Endothelial cell of umbilical vein (primary cell): ENCODE measurements around the gene MYADML2. TPM values are rescaled to one million over a fixed set of nuclear protein-coding genes. Genes with fewer than 3 reads are reported as not detected.

Source experiments
- BruUV-seq: library from RNA; stranded (reverse); fragments of 400-500 nt; replicated peaks from 2 replicates; lab custom pipeline; 2021; lab: Mats Ljungman, UMichigan
- CTCF ChIA-PET: fragments of 300-600, 350-600 bp; sonication (Branson Sonifier 250); formaldehyde crosslinking; loops from one replicate; lab custom pipeline; 2021; ENCODE audit warnings: antibody characterized with exemption, inconsistent platforms; lab: Charles Lee
- POLR2A ChIA-PET: fragments of 300-600, 350-600 bp; sonication (Branson Sonifier 250); formaldehyde crosslinking; loops from one replicate; lab custom pipeline; 2021; ENCODE audit warnings: antibody characterized with exemption, inconsistent platforms; lab: Charles Lee
- DNase-seq: peaks from one replicate; pipeline ENCODE4 v3.0.0-alpha.2; 2011; ENCODE audit warnings: low read depth, low spot score
- FAIRE-seq: peaks from 2 replicates; lab custom pipeline; 2011; peaks lifted over from hg19 to GRCh38; lab: Jason Lieb, UNC
- H2AFZ ChIP-seq: 2 replicates; pipeline ENCODE4 v1.6.0; 2012; ENCODE audit warnings: low read depth, low read length, control low read depth, inconsistent platforms
- H3K27ac ChIP-seq: 2 replicates; pipeline ENCODE4 v1.5.1; 2011; ENCODE audit warnings: low read depth, mild to moderate bottlenecking, control low read depth, low read length, moderate library complexity; ENCODE audit not compliant: insufficient read depth
- H3K27me3 ChIP-seq, 2 experiments: 2 replicates each; pipeline versions ENCODE4 v1.6.0 to v1.6.1; 2011; ENCODE audit warnings: low read length in 2 of 2, mixed read lengths in 1 of 2; ENCODE audit not compliant: control insufficient read depth in 2 of 2, insufficient read depth in 2 of 2
- H3K36me3 ChIP-seq, 2 experiments: 2 replicates in 1 of 2; 3 replicates in 1 of 2; pipeline ENCODE4 v1.5.1; 2011; ENCODE audit warnings: low read length in 2 of 2, mild to moderate bottlenecking in 1 of 2, moderate library complexity in 1 of 2; ENCODE audit not compliant: control insufficient read depth in 2 of 2, insufficient read depth in 2 of 2; ENCODE audit errors: extremely low read depth in 1 of 2
- H3K4me1 ChIP-seq: 3 replicates; pipeline ENCODE4 v1.5.1; 2011; ENCODE audit warnings: mild to moderate bottlenecking, low read length; ENCODE audit not compliant: control insufficient read depth, insufficient read depth; ENCODE audit errors: extremely low read depth
- H3K4me2 ChIP-seq: 2 replicates; pipeline ENCODE4 v1.6.1; 2011; ENCODE audit warnings: low read length, control low read depth, mixed read lengths; ENCODE audit not compliant: insufficient read depth
- H3K4me3 ChIP-seq, 3 experiments: fragments of 200-600 bp in 1 of 3; sonication (generic), shearing (Covaris generic) in 1 of 3; replicated peaks in 1 of 3; 2 replicates each; pipeline ENCODE4 v1.5.1; 2011 to 2016; ENCODE audit warnings: control low read depth in 3 of 3, low read length in 3 of 3, mild to moderate bottlenecking in 2 of 3, inconsistent platforms in 1 of 3, low read depth in 1 of 3, moderate library complexity in 1 of 3; ENCODE audit not compliant: insufficient read depth in 1 of 3
- H3K79me2 ChIP-seq: 2 replicates; pipeline ENCODE4 v1.6.0; 2012; ENCODE audit warnings: low read length, inconsistent platforms; ENCODE audit not compliant: control insufficient read depth, insufficient read depth
- H3K9ac ChIP-seq: replicated peaks from 2 replicates; pipeline ENCODE3; 2011; ENCODE audit warnings: low read length, control low read depth; ENCODE audit not compliant: insufficient read depth; ENCODE audit errors: extremely low read depth
- H3K9me1 ChIP-seq: replicated peaks from 3 replicates; pipeline ENCODE4 v1.6.0; 2011; ENCODE audit warnings: mild to moderate bottlenecking, low read length; ENCODE audit not compliant: control insufficient read depth, insufficient read depth; ENCODE audit errors: extremely low read depth
- H3K9me3 ChIP-seq: replicated peaks from 2 replicates; pipeline ENCODE4 v1.5.1; 2012; ENCODE audit warnings: low read length, inconsistent platforms; ENCODE audit not compliant: control insufficient read depth, insufficient read depth
- H4K20me1 ChIP-seq: replicated peaks from 2 replicates; pipeline ENCODE3; 2011; ENCODE audit warnings: mild to moderate bottlenecking, low read length; ENCODE audit not compliant: control insufficient read depth, insufficient read depth; ENCODE audit errors: extremely low read depth
- EZH2 ChIP-seq: IDR thresholded peaks from 2 replicates; pipeline ENCODE4 v1.6.1; 2012; ENCODE audit warnings: borderline replicate concordance, low read depth, mild to moderate bottlenecking, moderate library complexity, low read length, inconsistent platforms; ENCODE audit not compliant: severe bottlenecking
- GATA2 ChIP-seq: IDR thresholded peaks from 2 replicates; pipeline ENCODE4 v1.7.0; 2011; ENCODE audit warnings: low read depth, mild to moderate bottlenecking, moderate library complexity, mixed read lengths, low read length; ENCODE audit not compliant: insufficient read length, insufficient read depth
- MYC ChIP-seq: IDR thresholded peaks from one replicate; pipeline ENCODE4 v1.6.1; 2011; ENCODE audit warnings: mild to moderate bottlenecking, low read depth, low read length
- POLR2A ChIP-seq: IDR thresholded peaks from 2 replicates; pipeline ENCODE4 v1.6.1; 2012; ENCODE audit warnings: low read depth, mild to moderate bottlenecking, control low read depth, low read length
- POLR2AphosphoS5 ChIP-seq: IDR thresholded peaks from 2 replicates; pipeline ENCODE4 v1.6.1; 2012; ENCODE audit warnings: low read depth, mild to moderate bottlenecking, control low read depth, low read length, moderate library complexity; ENCODE audit not compliant: insufficient read depth
- dilution Hi-C: fragments of 300-500 bp; cut with MboI; formaldehyde crosslinking; loops from one replicate; pipeline ENCODE4 v1.15.0; 2019; ENCODE audit warnings: low sequenced_read_pairs; ENCODE audit not compliant: extremely low pct_ligation_motif_present
- intact Hi-C: fragments of 100-400 bp; cut with micrococcal nuclease; formaldehyde crosslinking; loops from one replicate; pipeline ENCODE4 v1.10.0; 2022
- polyA plus RNA-seq, 4 experiments: library from polyadenylated mRNA; depleted of rRNA in 3 of 4; stranded (reverse) in 3 of 4; unstranded in 1 of 4; fragments of >200 nt; gene quantifications; 2 replicates each; pipeline versions ENCODE4 v1.2.1 to v1.2.3, GENCODE V29; 2011 to 2012; ENCODE audit warnings: missing spikeins in 1 of 4
- total RNA-seq: library from RNA; stranded (reverse); gene quantifications from 2 replicates; pipeline ENCODE4 v1.2.3, GENCODE V29; 2021
- TF ChIP-seq, protein P1 (sequence below), 2 donors: IDR thresholded peaks; 1 replicate in 1 of 2; 2 replicates in 1 of 2; pipeline ENCODE4 v1.5.1; 2011; ENCODE audit warnings: low read length in 2 of 2, mild to moderate bottlenecking in 2 of 2, moderate library complexity in 2 of 2, control low read depth in 1 of 2, inconsistent platforms in 1 of 2, low read depth in 1 of 2; ENCODE audit not compliant: insufficient read depth in 1 of 2; ENCODE audit errors: extremely low read depth in 1 of 2
- TF ChIP-seq, protein P2 (sequence below): IDR thresholded peaks from 2 replicates; pipeline ENCODE4 v1.6.1; 2011; ENCODE audit not compliant: insufficient read depth, insufficient read length

MYADML2 gene
- total and polyA plus RNA-seq, 2 donors (not counting 3 experiments of a cell fraction or from before 2014, with no cell fraction given): not detected

DNA sequence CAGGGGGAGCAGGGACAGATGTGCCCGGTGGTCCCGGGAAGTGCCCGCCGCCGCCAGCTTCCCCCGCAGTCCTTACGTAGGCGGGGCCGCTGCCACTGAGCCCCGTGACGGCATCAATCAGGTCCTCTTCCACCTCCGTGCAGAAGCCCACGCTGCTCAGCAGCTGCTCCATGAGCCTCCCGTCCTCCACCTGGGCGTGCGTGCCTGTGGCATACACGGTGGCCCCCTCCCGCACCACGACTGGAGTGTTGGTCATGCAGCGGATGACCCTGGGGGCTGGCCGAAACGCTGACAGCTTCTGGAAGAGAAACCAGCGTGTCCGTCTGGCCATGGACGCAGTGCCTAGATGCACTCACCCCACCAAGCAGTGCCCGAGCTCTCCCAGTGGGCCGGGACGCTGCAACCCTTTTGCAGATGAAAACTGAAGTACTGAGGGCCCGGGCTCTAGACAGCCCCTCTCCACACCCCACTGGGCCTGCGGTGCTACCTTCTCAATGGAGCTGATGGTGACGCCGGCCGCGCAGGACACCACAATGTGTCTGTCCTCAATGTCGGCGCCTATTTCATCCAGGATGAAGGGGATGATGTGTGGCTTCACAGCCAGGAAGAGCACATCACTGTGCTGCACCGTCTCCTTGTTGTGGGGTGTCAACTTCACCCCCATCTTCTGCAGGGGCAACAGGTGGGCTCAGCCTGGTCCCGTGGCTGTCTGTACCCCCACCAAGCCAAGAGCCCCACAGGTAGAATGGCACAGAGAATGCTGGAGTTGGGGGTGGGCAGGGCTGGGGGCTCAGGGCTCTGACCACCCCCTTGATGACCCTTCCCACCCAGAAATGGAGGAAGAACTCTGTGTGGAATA is 12.0 kb downstream of the MYADML2 start:
- Histone ChIP-seq H3K79me2 (peaks cover 8% of the 10 kb centered on the region), H3K9me3 (no peaks in the 10 kb centered on the region), H3K36me3 (peaks cover 0 to 5% of the 10 kb centered on the region in 2 experiments), H3K4me2 (no peak overlapping the region), H2AFZ (no peak overlapping the region), H3K4me1 (peaks cover 7% of the 10 kb centered on the region), H3K9ac (no peak overlapping the region), H3K4me3 (no peak overlapping the region), H3K27ac (no peak overlapping the region), H3K27me3 (no peaks in the 10 kb centered on the region), H3K9me1 (no peaks in the 10 kb centered on the region), H4K20me1 (no peaks in the 10 kb centered on the region)
- ChIA-PET POLR2A (no interaction called here), CTCF (no interaction called here)
- BruUV-seq: no TSS peak
- dilution Hi-C loops: no loop called here
- TF ChIP-seq, protein P1, sequence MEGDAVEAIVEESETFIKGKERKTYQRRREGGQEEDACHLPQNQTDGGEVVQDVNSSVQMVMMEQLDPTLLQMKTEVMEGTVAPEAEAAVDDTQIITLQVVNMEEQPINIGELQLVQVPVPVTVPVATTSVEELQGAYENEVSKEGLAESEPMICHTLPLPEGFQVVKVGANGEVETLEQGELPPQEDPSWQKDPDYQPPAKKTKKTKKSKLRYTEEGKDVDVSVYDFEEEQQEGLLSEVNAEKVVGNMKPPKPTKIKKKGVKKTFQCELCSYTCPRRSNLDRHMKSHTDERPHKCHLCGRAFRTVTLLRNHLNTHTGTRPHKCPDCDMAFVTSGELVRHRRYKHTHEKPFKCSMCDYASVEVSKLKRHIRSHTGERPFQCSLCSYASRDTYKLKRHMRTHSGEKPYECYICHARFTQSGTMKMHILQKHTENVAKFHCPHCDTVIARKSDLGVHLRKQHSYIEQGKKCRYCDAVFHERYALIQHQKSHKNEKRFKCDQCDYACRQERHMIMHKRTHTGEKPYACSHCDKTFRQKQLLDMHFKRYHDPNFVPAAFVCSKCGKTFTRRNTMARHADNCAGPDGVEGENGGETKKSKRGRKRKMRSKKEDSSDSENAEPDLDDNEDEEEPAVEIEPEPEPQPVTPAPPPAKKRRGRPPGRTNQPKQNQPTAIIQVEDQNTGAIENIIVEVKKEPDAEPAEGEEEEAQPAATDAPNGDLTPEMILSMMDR (IDR thresholded peaks at IDR 0.05; ENCODE audit: extremely low read depth in 1 of 2, insufficient read depth in 1 of 2, low read depth in 1 of 2, low read length in 2 of 2): no peak
- TF ChIP-seq MYC: no peak
- TF ChIP-seq POLR2AphosphoS5: no peak
- no peak for TF ChIP-seq POLR2A
- TF ChIP-seq GATA2: no peak
- TF ChIP-seq, protein P2, sequence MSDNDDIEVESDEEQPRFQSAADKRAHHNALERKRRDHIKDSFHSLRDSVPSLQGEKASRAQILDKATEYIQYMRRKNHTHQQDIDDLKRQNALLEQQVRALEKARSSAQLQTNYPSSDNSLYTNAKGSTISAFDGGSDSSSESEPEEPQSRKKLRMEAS: no peak
- no peak for TF ChIP-seq EZH2
- no peak for FAIRE-seq
- intact Hi-C loops: loop anchor here (5.0 kb wide), 1 partner anchor 42 kb away; the partner anchor contains the start of gene ASPSCR1
- DNase-seq: no peak
